HepG2 (cell line): Measurements from ENCODE around the gene RAD9A. TPM values are rescaled to one million over a fixed set of nuclear protein-coding genes. Genes with fewer than 3 reads are reported as not detected.

Source experiments
- ATF3 ChIP-seq: sonication (generic); formaldehyde crosslinking; IDR thresholded peaks from 2 replicates; pipeline ENCODE4 v1.4.0; 2020; ENCODE audit warnings: missing genetic modification reagents
- BCL6 ChIP-seq: IDR thresholded peaks from 2 replicates; pipeline ENCODE4 v1.6.1; 2016; ENCODE audit warnings: missing genetic modification reagents, missing compliant biosample characterization
- DRAP1 ChIP-seq: IDR thresholded peaks from 2 replicates; pipeline ENCODE4 v1.6.1; 2016; ENCODE audit warnings: missing genetic modification reagents, missing compliant biosample characterization
- ERF ChIP-seq: IDR thresholded peaks from 2 replicates; pipeline ENCODE4 v1.6.1; 2018; ENCODE audit warnings: missing biosample characterization, missing genetic modification reagents
- FOSL1 ChIP-seq: sonication (generic); formaldehyde crosslinking; IDR thresholded peaks from 2 replicates; pipeline ENCODE4 v1.9.0; 2021; ENCODE audit warnings: missing genetic modification reagents, borderline replicate concordance
- GABPB1 ChIP-seq: IDR thresholded peaks from 2 replicates; pipeline ENCODE4 v1.6.1; 2016; ENCODE audit warnings: mild to moderate bottlenecking, missing genetic modification reagents, moderate library complexity, missing compliant biosample characterization
- GFI1 ChIP-seq: sonication (generic); formaldehyde crosslinking; IDR thresholded peaks from 2 replicates; pipeline ENCODE4 v1.5.0; 2020; ENCODE audit warnings: missing genetic modification reagents, mild to moderate bottlenecking, borderline replicate concordance
- HMG20B ChIP-seq: conservative IDR thresholded peaks from 2 replicates; pipeline ENCODE4 v1.6.1; 2016; ENCODE audit warnings: missing genetic modification reagents, missing compliant biosample characterization
- JUNB ChIP-seq: sonication (generic); formaldehyde crosslinking; IDR thresholded peaks from 2 replicates; pipeline ENCODE4 v1.8.0; 2022; ENCODE audit warnings: missing genetic modification reagents, mild to moderate bottlenecking, borderline replicate concordance
- MED1 ChIP-seq: sonication (generic); formaldehyde crosslinking; IDR thresholded peaks from 2 replicates; pipeline ENCODE4 v1.4.0; 2020; ENCODE audit warnings: missing genetic modification reagents
- REPIN1 ChIP-seq: sonication (generic); formaldehyde crosslinking; IDR thresholded peaks from 2 replicates; pipeline ENCODE4 v1.8.0; 2022; ENCODE audit warnings: missing genetic modification reagents, low read depth, mild to moderate bottlenecking, borderline replicate concordance
- RFXANK ChIP-seq: IDR thresholded peaks from 2 replicates; pipeline ENCODE4 v1.6.1; 2016
- SP5 ChIP-seq: IDR thresholded peaks from 2 replicates; pipeline ENCODE4 v1.6.1; 2016; ENCODE audit warnings: low read depth, borderline replicate concordance
- TSC22D2 ChIP-seq: sonication (generic); formaldehyde crosslinking; IDR thresholded peaks from 2 replicates; pipeline ENCODE4 v1.5.1; 2020; ENCODE audit warnings: missing genetic modification reagents, mild to moderate bottlenecking, borderline replicate concordance
- ZNF224 ChIP-seq: sonication (generic); formaldehyde crosslinking; IDR thresholded peaks from 2 replicates; pipeline ENCODE4 v1.5.0; 2020; ENCODE audit warnings: mild to moderate bottlenecking, missing genetic modification reagents
- ZNF549 ChIP-seq: sonication (generic); formaldehyde crosslinking; IDR thresholded peaks from 2 replicates; pipeline ENCODE4 v1.5.0; 2020; ENCODE audit warnings: missing genetic modification reagents
- ZNF644 ChIP-seq: IDR thresholded peaks from 2 replicates; pipeline ENCODE4 v1.6.1; 2016; ENCODE audit warnings: low read depth
- ZNF710 ChIP-seq: sonication (generic); formaldehyde crosslinking; IDR thresholded peaks from 2 replicates; pipeline ENCODE4 v1.5.0; 2020; ENCODE audit warnings: mild to moderate bottlenecking, missing genetic modification reagents, borderline replicate concordance
- polyA plus RNA-seq, 8 experiments: library from polyadenylated mRNA; depleted of rRNA in 3 of 8; stranded (reverse) in 7 of 8; unstranded in 1 of 8; fragments of >200 nt; fragmentation: Illumina TruSeq in 4 of 8; extraction: Trizol in 4 of 8; gene quantifications; 2 replicates each; pipeline versions ENCODE4 v1.2.1 to v1.2.3, GENCODE V29; 2011 to 2016; ENCODE audit warnings: low read depth in 4 of 8, missing spikeins in 1 of 8, mixed read lengths in 1 of 8; ENCODE audit not compliant: insufficient read depth in 1 of 8
- total RNA-seq, 5 experiments: library from RNA; depleted of rRNA; stranded (reverse); fragments of >200 nt; fragmentation: Illumina TruSeq; extraction: Trizol; gene quantifications; 2 replicates each; pipeline ENCODE4 v1.2.3, GENCODE V29; 2016; ENCODE audit warnings: low read depth in 1 of 5
- TF ChIP-seq, protein P1 (sequence below): IDR thresholded peaks from 2 replicates; pipeline ENCODE4 v1.6.1; 2012; ENCODE audit warnings: inconsistent platforms
- TF ChIP-seq, protein P2 (sequence below): IDR thresholded peaks from 2 replicates; pipeline ENCODE4 v1.4.0; 2020; ENCODE audit warnings: mild to moderate bottlenecking, missing genetic modification reagents

RAD9A gene
- total and polyA plus RNA-seq, 2 of the 13 experiments (the other 11 are each of a cell fraction or from before 2014, with no cell fraction given): 10.1 to 15.7 TPM

DNA sequence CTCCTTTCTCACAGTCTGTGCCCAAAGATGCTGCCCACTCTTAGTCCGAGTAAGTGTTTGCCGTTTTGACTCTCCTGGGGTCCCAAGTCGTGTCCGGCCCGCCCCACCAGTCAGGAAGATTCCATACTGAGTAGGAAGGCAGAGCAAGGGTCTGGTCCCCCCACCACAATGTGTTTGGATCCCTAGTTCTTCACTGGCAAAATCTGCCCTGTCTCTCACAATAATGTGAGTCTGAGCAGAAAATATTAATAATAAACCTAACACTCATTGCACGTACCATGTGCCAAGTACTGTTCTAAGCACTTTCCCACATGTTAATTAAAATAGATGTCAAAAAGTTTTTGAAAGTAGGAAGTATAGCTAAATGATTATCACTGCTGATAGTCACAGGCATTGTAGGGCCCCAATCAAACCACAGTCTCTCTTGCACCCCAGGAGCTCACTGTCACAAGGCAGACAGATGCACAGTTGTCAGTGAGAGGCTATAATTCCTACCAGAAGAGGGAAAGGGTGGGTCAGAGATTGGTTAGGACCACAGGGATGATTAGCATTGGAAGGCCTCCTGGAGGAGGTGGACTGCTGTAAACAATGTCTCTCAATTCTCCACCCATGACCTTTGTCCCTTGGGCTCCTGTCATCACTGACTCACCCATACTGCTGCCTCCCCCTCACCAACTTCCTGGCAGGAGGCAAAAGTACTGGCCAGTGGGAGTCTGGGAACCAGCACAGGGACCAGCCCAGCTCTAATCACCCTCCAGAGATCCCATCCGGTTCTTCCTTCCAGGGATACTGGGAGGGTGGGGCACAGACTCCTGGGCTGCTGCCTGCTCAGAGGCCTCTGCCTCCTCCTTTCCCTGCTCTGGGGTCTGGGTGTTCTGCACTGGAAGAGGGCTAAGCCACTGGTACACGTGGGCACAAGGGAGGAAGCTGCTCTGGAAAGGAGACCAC lies 37.4 kb upstream of the RAD9A start (continued):
- TF ChIP-seq, protein P1, sequence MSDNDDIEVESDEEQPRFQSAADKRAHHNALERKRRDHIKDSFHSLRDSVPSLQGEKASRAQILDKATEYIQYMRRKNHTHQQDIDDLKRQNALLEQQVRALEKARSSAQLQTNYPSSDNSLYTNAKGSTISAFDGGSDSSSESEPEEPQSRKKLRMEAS: peak; percentile 53; the same call in 1 of the 2 replicates
- 0 out of 2 replicates have a peak, but pooled peaks have one; percentile 48 for TF ChIP-seq HMG20B (CRISPR knock-in tag)
- TF ChIP-seq SP5 (CRISPR knock-in tag): peak; percentile 71
- TF ChIP-seq ZNF644 (CRISPR knock-in tag): peak; percentile 61; the same call in 1 of the 2 replicates
- peak; percentile 73 for TF ChIP-seq MED1 (CRISPR knock-in tag)
- TF ChIP-seq ZNF224 (CRISPR knock-in tag): no peak
- peak; percentile 76; the same call in 1 of the 2 replicates for TF ChIP-seq ZNF710 (CRISPR knock-in tag)
- TF ChIP-seq ERF (CRISPR knock-in tag): peak; percentile 82
- 0 out of 2 replicates have a peak, but pooled peaks have one; percentile 29 for TF ChIP-seq TSC22D2 (CRISPR knock-in tag)
- TF ChIP-seq ZNF549 (CRISPR knock-in tag): no peak
- peak; percentile 19; the same call in 1 of the 2 replicates for TF ChIP-seq GFI1 (CRISPR knock-in tag)
- peak; percentile 86 for TF ChIP-seq ATF3 (CRISPR knock-in tag)
- TF ChIP-seq REPIN1 (CRISPR knock-in tag): 0 out of 2 replicates have a peak, but pooled peaks have one; percentile 26
- TF ChIP-seq RFXANK (CRISPR knock-in tag): no peak
- peak; percentile 76 for TF ChIP-seq DRAP1 (CRISPR knock-in tag)
- TF ChIP-seq JUNB (CRISPR knock-in tag): peak; percentile 65; the same call in 1 of the 2 replicates
- TF ChIP-seq BCL6: peak; percentile 91
- peak; percentile 62; the same call in 1 of the 2 replicates for TF ChIP-seq FOSL1 (CRISPR knock-in tag)
- TF ChIP-seq GABPB1 (CRISPR knock-in tag): peak; percentile 82
- TF ChIP-seq, protein P2, sequence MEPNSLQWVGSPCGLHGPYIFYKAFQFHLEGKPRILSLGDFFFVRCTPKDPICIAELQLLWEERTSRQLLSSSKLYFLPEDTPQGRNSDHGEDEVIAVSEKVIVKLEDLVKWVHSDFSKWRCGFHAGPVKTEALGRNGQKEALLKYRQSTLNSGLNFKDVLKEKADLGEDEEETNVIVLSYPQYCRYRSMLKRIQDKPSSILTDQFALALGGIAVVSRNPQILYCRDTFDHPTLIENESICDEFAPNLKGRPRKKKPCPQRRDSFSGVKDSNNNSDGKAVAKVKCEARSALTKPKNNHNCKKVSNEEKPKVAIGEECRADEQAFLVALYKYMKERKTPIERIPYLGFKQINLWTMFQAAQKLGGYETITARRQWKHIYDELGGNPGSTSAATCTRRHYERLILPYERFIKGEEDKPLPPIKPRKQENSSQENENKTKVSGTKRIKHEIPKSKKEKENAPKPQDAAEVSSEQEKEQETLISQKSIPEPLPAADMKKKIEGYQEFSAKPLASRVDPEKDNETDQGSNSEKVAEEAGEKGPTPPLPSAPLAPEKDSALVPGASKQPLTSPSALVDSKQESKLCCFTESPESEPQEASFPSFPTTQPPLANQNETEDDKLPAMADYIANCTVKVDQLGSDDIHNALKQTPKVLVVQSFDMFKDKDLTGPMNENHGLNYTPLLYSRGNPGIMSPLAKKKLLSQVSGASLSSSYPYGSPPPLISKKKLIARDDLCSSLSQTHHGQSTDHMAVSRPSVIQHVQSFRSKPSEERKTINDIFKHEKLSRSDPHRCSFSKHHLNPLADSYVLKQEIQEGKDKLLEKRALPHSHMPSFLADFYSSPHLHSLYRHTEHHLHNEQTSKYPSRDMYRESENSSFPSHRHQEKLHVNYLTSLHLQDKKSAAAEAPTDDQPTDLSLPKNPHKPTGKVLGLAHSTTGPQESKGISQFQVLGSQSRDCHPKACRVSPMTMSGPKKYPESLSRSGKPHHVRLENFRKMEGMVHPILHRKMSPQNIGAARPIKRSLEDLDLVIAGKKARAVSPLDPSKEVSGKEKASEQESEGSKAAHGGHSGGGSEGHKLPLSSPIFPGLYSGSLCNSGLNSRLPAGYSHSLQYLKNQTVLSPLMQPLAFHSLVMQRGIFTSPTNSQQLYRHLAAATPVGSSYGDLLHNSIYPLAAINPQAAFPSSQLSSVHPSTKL (CRISPR knock-in tag): peak; percentile 75
